ENCODE data around the gene COL4A4.

Gene COL4A4

GRCh38 chr2:227031379-227031778 lies 132.6 kb downstream of the COL4A4 start:
- TF ChIP-seq FOXP2 (optimal IDR thresholded peaks at IDR 0.05; ENCODE audit: borderline replicate concordance, extremely low read depth, extremely low read length, insufficient read depth), result no peak
- no peak for TF ChIP-seq TAF1 (IDR thresholded peaks at IDR 0.05; ENCODE audit: borderline replicate concordance, insufficient read depth, low read length)
- no peak for TF ChIP-seq REST (IDR thresholded peaks at IDR 0.05; ENCODE audit: insufficient read depth in 1 of 2, low read depth in 2 of 2, low read length in 2 of 2)
- no peak for TF ChIP-seq SIN3A (IDR thresholded peaks at IDR 0.05; ENCODE audit: borderline replicate concordance, insufficient read depth, low read length)
- no peak for TF ChIP-seq POLR2AphosphoS5 (IDR thresholded peaks at IDR 0.05; ENCODE audit: low read depth, low read length)

GRCh38 chr2:227030789-227031188 lies 133.2 kb downstream of the COL4A4 start:
- TF ChIP-seq REST (IDR thresholded peaks at IDR 0.05; ENCODE audit: insufficient read depth in 1 of 2, low read depth in 2 of 2, low read length in 2 of 2), result no peak
- no peak for TF ChIP-seq POLR2AphosphoS5 (IDR thresholded peaks at IDR 0.05; ENCODE audit: low read depth, low read length)
- no peak for TF ChIP-seq FOXP2 (optimal IDR thresholded peaks at IDR 0.05; ENCODE audit: borderline replicate concordance, extremely low read depth, extremely low read length, insufficient read depth)
- no peak for TF ChIP-seq TAF1 (IDR thresholded peaks at IDR 0.05; ENCODE audit: borderline replicate concordance, insufficient read depth, low read length)
- TF ChIP-seq SIN3A (IDR thresholded peaks at IDR 0.05; ENCODE audit: borderline replicate concordance, insufficient read depth, low read length), result no peak

GRCh38 chr2:227029426-227030105 lies 134.4 kb downstream of the COL4A4 start:
- TF ChIP-seq SIN3A (IDR thresholded peaks at IDR 0.05; ENCODE audit: borderline replicate concordance, insufficient read depth, low read length) (no peak), FOXP2 (optimal IDR thresholded peaks at IDR 0.05; ENCODE audit: borderline replicate concordance, extremely low read depth, extremely low read length, insufficient read depth) (no peak), POLR2AphosphoS5 (IDR thresholded peaks at IDR 0.05; ENCODE audit: low read depth, low read length) (no peak), TAF1 (IDR thresholded peaks at IDR 0.05; ENCODE audit: borderline replicate concordance, insufficient read depth, low read length) (no peak), REST (IDR thresholded peaks at IDR 0.05; ENCODE audit: insufficient read depth in 1 of 2, low read depth in 2 of 2, low read length in 2 of 2) (no peak)

GRCh38 chr2:227025510-227025909 lies 138.5 kb downstream of the COL4A4 start:
- TF ChIP-seq SIN3A (IDR thresholded peaks at IDR 0.05; ENCODE audit: borderline replicate concordance, insufficient read depth, low read length) (no peak), POLR2AphosphoS5 (IDR thresholded peaks at IDR 0.05; ENCODE audit: low read depth, low read length) (no peak), TAF1 (IDR thresholded peaks at IDR 0.05; ENCODE audit: borderline replicate concordance, insufficient read depth, low read length) (no peak), REST (IDR thresholded peaks at IDR 0.05; ENCODE audit: insufficient read depth in 1 of 2, low read depth in 2 of 2, low read length in 2 of 2) (no peak), FOXP2 (optimal IDR thresholded peaks at IDR 0.05; ENCODE audit: borderline replicate concordance, extremely low read depth, extremely low read length, insufficient read depth) (no peak)
